HepG2 (cell line): ENCODE results near the gene LIN7A. TPM values are rescaled to one million over a fixed set of nuclear protein-coding genes. Genes with fewer than 3 reads are reported as not detected.

Experiments
- HNF4A ChIP-seq: sonication (generic); formaldehyde crosslinking; IDR thresholded peaks from 2 replicates; pipeline ENCODE4 v1.4.0; 2020; ENCODE audit warnings: missing genetic modification reagents
- MLX ChIP-seq: IDR thresholded peaks from 2 replicates; pipeline ENCODE4 v1.6.1; 2016
- SAP130 ChIP-seq: IDR thresholded peaks from 2 replicates; pipeline ENCODE4 v1.6.1; 2016; ENCODE audit warnings: low read depth
- SIX4 ChIP-seq: sonication (generic); formaldehyde crosslinking; IDR thresholded peaks from 2 replicates; pipeline ENCODE4 v1.4.0; 2020; ENCODE audit warnings: missing genetic modification reagents
- ZBTB26 ChIP-seq: IDR thresholded peaks from 2 replicates; pipeline ENCODE4 v1.6.1; 2016; ENCODE audit warnings: missing compliant biosample characterization, missing genetic modification reagents, borderline replicate concordance
- ZBTB40 ChIP-seq, 2 experiments: fragments of 450-650 bp in 1 of 2; sonication (generic) in 1 of 2; formaldehyde crosslinking in 1 of 2; IDR thresholded peaks; 2 replicates each; pipeline versions ENCODE4 v1.6.1 to v1.8.0; 2016 to 2022; ENCODE audit warnings: antibody characterized with exemption in 1 of 2, mild to moderate bottlenecking in 1 of 2, missing genetic modification reagents in 1 of 2
- ZBTB7B ChIP-seq: sonication (generic); formaldehyde crosslinking; IDR thresholded peaks from 2 replicates; pipeline ENCODE4 v1.4.0; 2020; ENCODE audit warnings: missing genetic modification reagents
- ZNF20 ChIP-seq: sonication (generic); formaldehyde crosslinking; IDR thresholded peaks from 2 replicates; pipeline ENCODE4 v1.4.0; 2020; ENCODE audit warnings: mild to moderate bottlenecking, moderate library complexity, missing genetic modification reagents
- ZNF367 ChIP-seq: sonication (generic); formaldehyde crosslinking; IDR thresholded peaks from 2 replicates; pipeline ENCODE4 v1.4.0; 2020; ENCODE audit warnings: missing genetic modification reagents, borderline replicate concordance
- ZNF737 ChIP-seq: sonication (generic); formaldehyde crosslinking; IDR thresholded peaks from 2 replicates; pipeline ENCODE4 v1.5.0; 2020; ENCODE audit warnings: missing genetic modification reagents, mild to moderate bottlenecking, borderline replicate concordance
- ZSCAN21 ChIP-seq: sonication (generic); formaldehyde crosslinking; IDR thresholded peaks from 2 replicates; pipeline ENCODE4 v1.8.0; 2022; ENCODE audit warnings: mild to moderate bottlenecking, missing genetic modification reagents, moderate library complexity, borderline replicate concordance
- polyA plus RNA-seq, 8 experiments: library from polyadenylated mRNA; depleted of rRNA in 3 of 8; stranded (reverse) in 7 of 8; unstranded in 1 of 8; fragments of >200 nt; fragmentation: Illumina TruSeq in 4 of 8; extraction: Trizol in 4 of 8; gene quantifications; 2 replicates each; pipeline versions ENCODE4 v1.2.1 to v1.2.3, GENCODE V29; 2011 to 2016; ENCODE audit warnings: low read depth in 4 of 8, missing spikeins in 1 of 8, mixed read lengths in 1 of 8; ENCODE audit not compliant: insufficient read depth in 1 of 8
- total RNA-seq, 5 experiments: library from RNA; depleted of rRNA; stranded (reverse); fragments of >200 nt; fragmentation: Illumina TruSeq; extraction: Trizol; gene quantifications; 2 replicates each; pipeline ENCODE4 v1.2.3, GENCODE V29; 2016; ENCODE audit warnings: low read depth in 1 of 5

Gene LIN7A
- total and polyA plus RNA-seq, 2 of the 13 experiments (the other 11 are each of a cell fraction or from before 2014, with no cell fraction given), result 18.5 to 19.2 TPM

- TF ChIP-seq ZBTB40 (IDR thresholded peaks at IDR 0.05) (no peak), ZBTB40 (CRISPR knock-in tag; IDR thresholded peaks at IDR 0.05) (no peak), ZNF20 (no peak), ZBTB26 (no peak), MLX (CRISPR knock-in tag) (no peak), ZSCAN21 (CRISPR knock-in tag) (no peak), SAP130 (no peak), ZBTB7B (CRISPR knock-in tag) (no peak), HNF4A (no peak), SIX4 (CRISPR knock-in tag) (no peak), ZNF737 (CRISPR knock-in tag) (no peak), ZNF367 (CRISPR knock-in tag) (no peak)
- TF ChIP-seq, all 625 proteins: peak for 0
These were observed 2.6 kb downstream of the LIN7A start (continued) for GRCh38 chr12:80935111-80935510.
